IMR-90 (cell line): ENCODE data around the gene CDH15.
A peak's percentile ranks its signal among the peaks of the same experiment; 100 is the strongest.

ENCODE experiments used
- POLR2A ChIP-seq: IDR thresholded peaks from 2 replicates; pipeline ENCODE4 v1.6.1; 2012; ENCODE audit warnings: mild to moderate bottlenecking, low read depth, low read length
- TF ChIP-seq, protein P1 (sequence below): conservative IDR thresholded peaks from 2 replicates; pipeline ENCODE4 v1.5.1; 2012; ENCODE audit warnings: mild to moderate bottlenecking, low read depth, low read length, improper control_type of control experiment
- TF ChIP-seq, protein P2 (sequence below): fragments of 150-350 bp; IDR thresholded peaks from 2 replicates; pipeline ENCODE4 v1.6.1; 2017; ENCODE audit warnings: mild to moderate bottlenecking, antibody characterized with exemption, low read length, low read depth

DNA sequence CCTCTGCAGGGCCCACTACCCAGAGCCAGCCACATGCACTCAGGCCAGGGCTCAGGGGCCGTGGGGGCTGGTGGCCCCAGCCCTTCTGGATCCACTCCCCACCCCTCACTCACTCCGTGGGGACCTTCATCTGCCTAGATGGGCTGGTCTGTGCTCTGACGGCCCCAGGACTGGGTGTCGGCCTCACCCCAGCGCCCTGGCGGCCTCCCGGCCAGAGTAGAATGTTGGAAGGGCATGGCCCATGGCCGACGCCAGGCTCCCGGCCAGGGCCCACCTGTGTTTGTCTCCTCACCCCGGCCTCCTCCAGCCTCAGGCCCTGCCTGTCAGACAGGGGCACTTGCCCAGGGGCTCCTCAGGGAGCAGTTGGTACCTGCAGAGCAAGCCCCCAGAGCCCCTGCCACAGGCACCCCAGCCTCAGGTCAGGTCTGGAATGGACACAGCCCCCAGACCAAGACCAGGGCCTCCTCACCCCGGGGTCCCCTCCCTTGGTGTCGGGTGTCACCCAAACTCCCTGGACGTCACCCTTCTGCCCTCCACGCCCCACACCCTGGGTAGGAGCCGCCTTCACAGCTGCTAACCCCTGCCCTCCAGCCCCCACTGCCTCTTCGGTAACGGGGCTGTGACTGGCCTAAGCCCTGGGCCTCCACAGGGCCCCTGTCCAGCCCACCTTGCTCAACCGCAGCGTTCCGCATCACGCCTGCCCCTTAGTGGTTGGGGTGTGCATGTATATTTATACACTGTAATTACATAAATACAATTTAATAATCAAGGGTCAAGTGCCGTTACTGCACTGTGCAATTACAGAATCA lies 3.0 kb upstream of the CDH15 start:
- TF ChIP-seq POLR2A, result no peak
- TF ChIP-seq, protein P1, sequence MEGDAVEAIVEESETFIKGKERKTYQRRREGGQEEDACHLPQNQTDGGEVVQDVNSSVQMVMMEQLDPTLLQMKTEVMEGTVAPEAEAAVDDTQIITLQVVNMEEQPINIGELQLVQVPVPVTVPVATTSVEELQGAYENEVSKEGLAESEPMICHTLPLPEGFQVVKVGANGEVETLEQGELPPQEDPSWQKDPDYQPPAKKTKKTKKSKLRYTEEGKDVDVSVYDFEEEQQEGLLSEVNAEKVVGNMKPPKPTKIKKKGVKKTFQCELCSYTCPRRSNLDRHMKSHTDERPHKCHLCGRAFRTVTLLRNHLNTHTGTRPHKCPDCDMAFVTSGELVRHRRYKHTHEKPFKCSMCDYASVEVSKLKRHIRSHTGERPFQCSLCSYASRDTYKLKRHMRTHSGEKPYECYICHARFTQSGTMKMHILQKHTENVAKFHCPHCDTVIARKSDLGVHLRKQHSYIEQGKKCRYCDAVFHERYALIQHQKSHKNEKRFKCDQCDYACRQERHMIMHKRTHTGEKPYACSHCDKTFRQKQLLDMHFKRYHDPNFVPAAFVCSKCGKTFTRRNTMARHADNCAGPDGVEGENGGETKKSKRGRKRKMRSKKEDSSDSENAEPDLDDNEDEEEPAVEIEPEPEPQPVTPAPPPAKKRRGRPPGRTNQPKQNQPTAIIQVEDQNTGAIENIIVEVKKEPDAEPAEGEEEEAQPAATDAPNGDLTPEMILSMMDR, result peak; percentile 9; the same call in 1 of the 2 replicates
- TF ChIP-seq, protein P2, sequence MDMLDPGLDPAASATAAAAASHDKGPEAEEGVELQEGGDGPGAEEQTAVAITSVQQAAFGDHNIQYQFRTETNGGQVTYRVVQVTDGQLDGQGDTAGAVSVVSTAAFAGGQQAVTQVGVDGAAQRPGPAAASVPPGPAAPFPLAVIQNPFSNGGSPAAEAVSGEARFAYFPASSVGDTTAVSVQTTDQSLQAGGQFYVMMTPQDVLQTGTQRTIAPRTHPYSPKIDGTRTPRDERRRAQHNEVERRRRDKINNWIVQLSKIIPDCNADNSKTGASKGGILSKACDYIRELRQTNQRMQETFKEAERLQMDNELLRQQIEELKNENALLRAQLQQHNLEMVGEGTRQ, result no peak
